H1 (cell line): Measurements from ENCODE around the gene IL32. TPM values are rescaled to one million over a fixed set of nuclear protein-coding genes. Genes with fewer than 3 reads are reported as not detected.

Source experiments
- CTCF ChIA-PET: fragments of 300-600 bp; sonication (Branson Sonifier 250); formaldehyde crosslinking; loops from one replicate; lab custom pipeline; 2021; ENCODE audit not compliant: partially characterized antibody; lab: Charles Lee
- POLR2A ChIA-PET: fragments of 300-600 bp; sonication (Branson Sonifier 250); formaldehyde crosslinking; loops from one replicate; lab custom pipeline; 2021; ENCODE audit warnings: inconsistent platforms; ENCODE audit not compliant: partially characterized antibody; lab: Charles Lee
- DNase-seq, 2 experiments: peaks; one replicate each; pipeline versions ENCODE4 v3.0.0 to v3.0.0-alpha.2; 2010 to 2022; ENCODE audit warnings: low spot score in 2 of 2, low read depth in 1 of 2, mixed read lengths in 1 of 2
- FAIRE-seq: peaks from 2 replicates; lab custom pipeline; 2011; peaks lifted over from hg19 to GRCh38; lab: Jason Lieb, UNC
- H2AFZ ChIP-seq: 2 replicates; pipeline ENCODE4 v1.8.1; 2012; ENCODE audit warnings: low read length, inconsistent platforms
- H2AK5ac ChIP-seq: 2 replicates; pipeline ENCODE4 v1.6.1; 2013; ENCODE audit warnings: low read depth, low read length
- H2BK120ac ChIP-seq: replicated peaks from 2 replicates; pipeline ENCODE3; 2013; ENCODE audit warnings: low read depth, low read length, inconsistent platforms
- H2BK12ac ChIP-seq: 2 replicates; pipeline ENCODE4 v1.6.1; 2013; ENCODE audit warnings: low read depth, low read length
- H2BK15ac ChIP-seq: 2 replicates; pipeline ENCODE4 v1.6.1; 2013; ENCODE audit warnings: low read length
- H2BK20ac ChIP-seq: 2 replicates; pipeline ENCODE4 v1.6.1; 2013; ENCODE audit warnings: low read length
- H2BK5ac ChIP-seq: 2 replicates; pipeline ENCODE4 v1.6.1; 2013; ENCODE audit warnings: low read depth, low read length
- H3K14ac ChIP-seq: 2 replicates; pipeline ENCODE4 v1.6.1; 2013; ENCODE audit warnings: inconsistent platforms; ENCODE audit not compliant: insufficient read length
- H3K18ac ChIP-seq: 2 replicates; pipeline ENCODE4 v1.6.1; 2013; ENCODE audit warnings: low read length; ENCODE audit errors: extremely low read depth
- H3K23ac ChIP-seq: 2 replicates; pipeline ENCODE4 v1.6.1; 2013; ENCODE audit warnings: inconsistent platforms; ENCODE audit not compliant: insufficient read length
- H3K23me2 ChIP-seq: 2 replicates; pipeline ENCODE4 v1.6.1; 2013; ENCODE audit warnings: low read depth, low read length
- H3K27ac ChIP-seq: 2 replicates; pipeline ENCODE4 v1.6.1; 2011; ENCODE audit warnings: low read depth, low read length, inconsistent platforms
- H3K27me3 ChIP-seq, 4 experiments: replicated peaks in 1 of 4; 1 replicate in 1 of 4; 2 replicates in 3 of 4; pipeline versions ENCODE4 v1.6.1 to v1.8.1; 2011 to 2013; ENCODE audit warnings: low read length in 3 of 4, mild to moderate bottlenecking in 3 of 4, inconsistent platforms in 2 of 4, mixed read lengths in 2 of 4, moderate library complexity in 1 of 4; ENCODE audit not compliant: control insufficient read depth in 3 of 4, insufficient read depth in 3 of 4; ENCODE audit errors: extremely low read depth in 1 of 4
- H3K36me3 ChIP-seq, 4 experiments: 2 replicates each; pipeline versions ENCODE4 v1.6.1 to v1.8.1; 2011 to 2013; ENCODE audit warnings: mild to moderate bottlenecking in 4 of 4, low read length in 3 of 4, moderate library complexity in 2 of 4, control low read depth in 1 of 4, inconsistent platforms in 1 of 4; ENCODE audit not compliant: insufficient read depth in 4 of 4, control insufficient read depth in 2 of 4
- H3K4ac ChIP-seq: replicated peaks from 2 replicates; pipeline ENCODE3; 2013; ENCODE audit warnings: low read length, low read depth, mixed read lengths, inconsistent platforms; ENCODE audit not compliant: insufficient read length
- H3K4me1 ChIP-seq, 4 experiments: replicated peaks in 1 of 4; 1 replicate in 1 of 4; 2 replicates in 3 of 4; pipeline versions ENCODE4 v1.6.1 to v1.8.1; 2011 to 2013; ENCODE audit warnings: low read length in 3 of 4, inconsistent platforms in 2 of 4, mixed read lengths in 1 of 4; ENCODE audit not compliant: insufficient read depth in 4 of 4, control insufficient read depth in 3 of 4
- H3K4me2 ChIP-seq, 2 experiments: 2 replicates each; pipeline versions ENCODE4 v1.6.1 to v1.8.1; 2011 to 2013; ENCODE audit warnings: low read depth in 2 of 2, low read length in 2 of 2, control low read depth in 1 of 2, inconsistent platforms in 1 of 2, mild to moderate bottlenecking in 1 of 2; ENCODE audit not compliant: insufficient read depth in 1 of 2
- H3K4me3 ChIP-seq, 4 experiments: fragments of 200-600, 300-600 bp in 1 of 4; sonication (generic), shearing (Covaris generic), sonication (Bioruptor Twin) in 1 of 4; 2 replicates each; pipeline versions ENCODE4 v1.5.1 to v1.8.1; 2011 to 2016; ENCODE audit warnings: low read length in 4 of 4, low read depth in 3 of 4, control low read depth in 2 of 4, inconsistent platforms in 2 of 4, mild to moderate bottlenecking in 2 of 4, mixed read lengths in 1 of 4, moderate library complexity in 1 of 4; ENCODE audit not compliant: insufficient read depth in 2 of 4; ENCODE audit errors: extremely low read depth in 1 of 4
- H3K56ac ChIP-seq: replicated peaks from 2 replicates; pipeline ENCODE3; 2013; ENCODE audit warnings: low read depth, mild to moderate bottlenecking, mixed read lengths, low read length, inconsistent platforms; ENCODE audit not compliant: insufficient read length
- H3K79me1 ChIP-seq: 2 replicates; pipeline ENCODE4 v1.6.1; 2013; ENCODE audit warnings: low read depth, low read length, control low read depth
- H3K79me2 ChIP-seq, 2 experiments: 2 replicates each; pipeline versions ENCODE4 v1.6.1 to v1.8.1; 2012 to 2013; ENCODE audit warnings: low read length in 2 of 2, mild to moderate bottlenecking in 2 of 2, inconsistent platforms in 1 of 2; ENCODE audit not compliant: insufficient read depth in 2 of 2, control insufficient read depth in 1 of 2
- H3K9ac ChIP-seq, 4 experiments: replicated peaks in 1 of 4; 1 replicate in 1 of 4; 2 replicates in 3 of 4; pipeline versions ENCODE4 v1.6.1 to v1.8.1; 2011 to 2013; ENCODE audit warnings: low read depth in 3 of 4, low read length in 3 of 4, control low read depth in 2 of 4, mild to moderate bottlenecking in 2 of 4, moderate library complexity in 2 of 4, inconsistent platforms in 1 of 4; ENCODE audit errors: extremely low read depth in 1 of 4
- H3K9me3 ChIP-seq, 2 experiments: 2 replicates each; pipeline versions ENCODE4 v1.6.1 to v1.8.1; 2012 to 2013; ENCODE audit warnings: mild to moderate bottlenecking in 2 of 2, moderate library complexity in 2 of 2, control low read depth in 1 of 2, inconsistent platforms in 1 of 2, low read depth in 1 of 2, low read length in 1 of 2, mixed read lengths in 1 of 2; ENCODE audit not compliant: insufficient read depth in 2 of 2
- H4K20me1 ChIP-seq, 2 experiments: replicated peaks in 1 of 2; 2 replicates each; pipeline versions ENCODE3 to v1.8.1; 2011 to 2013; ENCODE audit warnings: inconsistent platforms in 2 of 2, low read length in 2 of 2, mild to moderate bottlenecking in 1 of 2; ENCODE audit not compliant: insufficient read depth in 2 of 2, control insufficient read depth in 1 of 2
- H4K5ac ChIP-seq: 2 replicates; pipeline ENCODE4 v1.6.1; 2013; ENCODE audit warnings: low read length, low read depth, mixed read lengths, inconsistent platforms; ENCODE audit not compliant: insufficient read length
- H4K8ac ChIP-seq: 2 replicates; pipeline ENCODE4 v1.8.0; 2013; ENCODE audit warnings: mild to moderate bottlenecking, moderate library complexity, low read length, inconsistent platforms; ENCODE audit not compliant: insufficient read depth; ENCODE audit errors: extremely low read depth
- H4K91ac ChIP-seq: replicated peaks from 2 replicates; pipeline ENCODE3; 2013; ENCODE audit warnings: low read length, mixed read lengths, inconsistent platforms; ENCODE audit not compliant: insufficient read length
- RFX5 ChIP-seq: IDR thresholded peaks from 2 replicates; pipeline ENCODE4 v1.6.1; 2011; ENCODE audit warnings: low read depth, low read length, improper control_type of control experiment, borderline replicate concordance
- SIN3A ChIP-seq, 2 experiments: IDR thresholded peaks in 1 of 2; conservative IDR thresholded peaks in 1 of 2; 2 replicates each; pipeline ENCODE4 v1.6.1; 2011 to 2012; ENCODE audit warnings: low read length in 2 of 2, improper control_type of control experiment in 1 of 2, low read depth in 1 of 2, mild to moderate bottlenecking in 1 of 2
- SIRT6 ChIP-seq: IDR thresholded peaks from one replicate; pipeline ENCODE4 v1.7.1; 2012; ENCODE audit warnings: low read length, inconsistent platforms
- TAF1 ChIP-seq: IDR thresholded peaks from 2 replicates; pipeline ENCODE4 v1.6.1; 2011; ENCODE audit warnings: mild to moderate bottlenecking, low read depth, low read length
- TBP ChIP-seq: IDR thresholded peaks from 2 replicates; pipeline ENCODE4 v1.6.1; 2011; ENCODE audit warnings: low read depth, low read length, improper control_type of control experiment
- TEAD4 ChIP-seq: IDR thresholded peaks from 2 replicates; pipeline ENCODE4 v1.6.1; 2012; ENCODE audit warnings: low read depth, low read length, inconsistent platforms, mixed read lengths
- WGBS, 2 experiments: shearing (Covaris generic) in 1 of 2; methylation state at CpG; one replicate each; pipeline versions ENCODE4 v1.1.6 to v1.1.7; 2013 to 2015; ENCODE audit warnings: low lambda C conversion rate in 2 of 2, mixed read lengths in 2 of 2, inconsistent platforms in 1 of 2, low coverage in 1 of 2, missing lambda C conversion rate in 1 of 2; ENCODE audit not compliant: insufficient replicate concordance in 2 of 2, insufficient coverage in 1 of 2, insufficient read length in 1 of 2; ENCODE audit errors: extremely low coverage in 1 of 2, missing lambda C conversion rate in 1 of 2; 5-methylcytosine and 5-hydroxymethylcytosine counted together
- polyA plus RNA-seq, 7 experiments: library from polyadenylated mRNA; depleted of rRNA in 3 of 7; stranded (reverse) in 5 of 7; unstranded in 2 of 7; fragments of >200 nt in 5 of 7; fragments of 200-250 nt in 2 of 7; gene quantifications; 1 replicate in 5 of 7; 2 replicates in 1 of 7; 4 replicates in 1 of 7; pipeline versions ENCODE4 v1.2.1 to v1.2.3, GENCODE V29; 2011 to 2013; ENCODE audit warnings: missing spikeins in 2 of 7, mixed read lengths in 2 of 7
- total RNA-seq: library from RNA; stranded (reverse); fragmentation: NEBNext Ultra II Directional; extraction: Animal tissue kit (Norgen Biotek cat#: 25700); gene quantifications from 2 replicates; pipeline ENCODE4 v1.2.1, GENCODE V29; 2021
- TF ChIP-seq, protein P1 (sequence below), 3 experiments: IDR thresholded peaks; 1 replicate in 2 of 3; 2 replicates in 1 of 3; pipeline versions ENCODE4 v1.5.1 to v1.6.1; 2011; ENCODE audit warnings: low read length in 3 of 3, mild to moderate bottlenecking in 3 of 3, inconsistent platforms in 2 of 3, low read depth in 1 of 3, moderate library complexity in 1 of 3; ENCODE audit not compliant: insufficient read depth in 1 of 3; ENCODE audit errors: control extremely low read depth in 1 of 3

Gene IL32
- total and polyA plus RNA-seq, 2 of the 8 experiments (the other 6 are each of a cell fraction or from before 2014, with no cell fraction given), result 2.7 to 5.0 TPM

DNA sequence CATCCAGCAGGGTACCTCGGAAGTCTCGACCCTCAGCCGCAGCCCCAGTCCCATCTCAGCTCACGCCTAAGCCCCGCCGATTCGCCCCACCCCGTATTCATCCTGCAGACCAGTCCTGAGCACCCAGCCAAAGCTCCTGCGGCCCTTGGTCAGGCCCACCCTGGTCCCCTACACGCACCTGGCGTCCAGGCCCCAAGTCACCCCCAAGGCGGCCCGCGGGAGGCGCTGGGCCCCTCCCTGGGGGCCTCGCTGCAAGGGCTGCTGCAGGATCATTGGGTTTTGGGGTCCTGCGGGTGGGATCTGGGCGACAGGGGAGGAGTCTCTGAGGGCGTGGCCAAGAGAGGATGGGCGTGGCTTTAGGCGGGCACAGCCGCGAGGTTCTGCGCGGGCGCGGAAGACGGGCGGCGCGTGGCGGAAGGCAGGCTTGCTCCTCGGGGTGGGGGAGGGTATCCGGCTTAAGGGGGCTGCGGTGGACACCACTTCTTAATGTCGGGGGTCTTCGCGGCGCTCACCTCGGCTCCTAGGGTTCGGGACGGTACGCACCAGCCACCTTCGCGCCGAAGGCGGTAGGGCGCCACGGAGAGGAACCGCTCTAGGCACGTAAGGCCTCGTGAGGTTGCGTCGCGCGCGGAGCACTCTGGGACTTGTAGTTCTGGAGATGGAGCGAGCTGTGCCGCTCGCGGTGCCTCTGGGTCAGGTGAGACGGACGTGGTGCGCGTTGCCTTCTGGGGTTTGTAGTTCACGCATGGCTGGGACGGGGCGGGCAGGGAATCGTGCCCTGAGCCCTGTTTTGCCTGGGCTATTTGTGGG is 41.6 kb upstream of the IL32 start, which contains the start of the genes HCFC1R1 and THOC6:
Gene HCFC1R1, minus strand, starts transcription at position 274 of the 810 bp plus-strand sequence. Its CDS starts 1 bp downstream, at position 273.
Gene THOC6, plus strand, starts transcription at position 367 of the 810 bp plus-strand sequence. Its CDS starts 292 bp downstream, at position 659.
- H3K79me2 ChIP-seq, result peaks cover 0 to 4% of the 10 kb centered on the region in 2 experiments; a peak in 1 of 4 replicates
- peaks cover 6 to 24% of the 10 kb centered on the region in 2 experiments for H4K20me1 ChIP-seq
- H2BK120ac ChIP-seq, result peak within 1 kb of the TSS; percentile 65
- POLR2A ChIA-PET, result interaction anchor here (0.8 to 35.7 kb wide), 14 partner anchors 5 to 147 kb away, joined by 3 to 1808 read pairs (median 24); partner anchors contain the start of genes BICDL2, CLDN6, CLDN9 and HCFC1R1
- no peak within 1 kb of the TSS for H3K14ac ChIP-seq
- no peaks in the 10 kb centered on the region for H3K27me3 ChIP-seq
- CTCF ChIA-PET, result interaction anchor here (1.2 to 23.8 kb wide), 6 partner anchors 8 to 127 kb away, joined by 3 to 639 read pairs (median 4); partner anchors contain the start of gene CLDN9
- H3K9ac ChIP-seq, result peak within 1 kb of the TSS; percentile 46 to 89 (median 70)
- H3K9me3 ChIP-seq, result no peaks in the 10 kb centered on the region
- peak within 1 kb of the TSS; percentile 94; the same call in 1 of the 2 replicates for H4K8ac ChIP-seq
- peaks cover 0 to 19% (median 11%) of the 10 kb centered on the region in 4 experiments; a peak in 7 of 8 replicates for H3K36me3 ChIP-seq
- H4K5ac ChIP-seq, result peak within 1 kb of the TSS; percentile 83
- no peaks in the 10 kb centered on the region for H3K79me1 ChIP-seq
- 2% methylated on average over 43 of the region's 69 CpGs; no CpG with 5 or more reads in 1 of the 2 experiments for WGBS, 2 experiments
- DNase-seq, result peak; percentile 97 to 98
- peak within 1 kb of the TSS; percentile 83 to 88 for H3K4me2 ChIP-seq
- H2BK12ac ChIP-seq, result peak within 1 kb of the TSS; percentile 96
- peak within 1 kb of the TSS; percentile 87 for H3K56ac ChIP-seq
- H3K23ac ChIP-seq, result no peak within 1 kb of the TSS
- H2AK5ac ChIP-seq, result 0 out of 2 replicates have a peak within 1 kb of the TSS, but pooled peaks have one; percentile 94
- FAIRE-seq, result peak; percentile 90
- no peak within 1 kb of the TSS for H2AFZ ChIP-seq
- H2BK20ac ChIP-seq, result 0 out of 2 replicates have a peak within 1 kb of the TSS, but pooled peaks have one; percentile 61
- peak within 1 kb of the TSS; percentile 97 for H2BK5ac ChIP-seq
- H3K27ac ChIP-seq, result peak within 1 kb of the TSS; percentile 94
- H4K91ac ChIP-seq, result peak within 1 kb of the TSS; percentile 94
- H3K4me3 ChIP-seq, result peak within 1 kb of the TSS; percentile 39 to 97 (median 94)
- peak within 1 kb of the TSS; percentile 93 for H3K18ac ChIP-seq
- peak within 1 kb of the TSS; percentile 81; the same call in 1 of the 2 replicates for H2BK15ac ChIP-seq
- H3K23me2 ChIP-seq, result peaks cover 19% of the 10 kb centered on the region; the same call in 1 of the 2 replicates
- H3K4me1 ChIP-seq, result peaks cover 0 to 23% (median 20%) of the 10 kb centered on the region in 4 experiments; a peak in 6 of 7 replicates
- H3K4ac ChIP-seq, result peak within 1 kb of the TSS; percentile 75
- no peak for TF ChIP-seq SIRT6
- TF ChIP-seq, protein P1, sequence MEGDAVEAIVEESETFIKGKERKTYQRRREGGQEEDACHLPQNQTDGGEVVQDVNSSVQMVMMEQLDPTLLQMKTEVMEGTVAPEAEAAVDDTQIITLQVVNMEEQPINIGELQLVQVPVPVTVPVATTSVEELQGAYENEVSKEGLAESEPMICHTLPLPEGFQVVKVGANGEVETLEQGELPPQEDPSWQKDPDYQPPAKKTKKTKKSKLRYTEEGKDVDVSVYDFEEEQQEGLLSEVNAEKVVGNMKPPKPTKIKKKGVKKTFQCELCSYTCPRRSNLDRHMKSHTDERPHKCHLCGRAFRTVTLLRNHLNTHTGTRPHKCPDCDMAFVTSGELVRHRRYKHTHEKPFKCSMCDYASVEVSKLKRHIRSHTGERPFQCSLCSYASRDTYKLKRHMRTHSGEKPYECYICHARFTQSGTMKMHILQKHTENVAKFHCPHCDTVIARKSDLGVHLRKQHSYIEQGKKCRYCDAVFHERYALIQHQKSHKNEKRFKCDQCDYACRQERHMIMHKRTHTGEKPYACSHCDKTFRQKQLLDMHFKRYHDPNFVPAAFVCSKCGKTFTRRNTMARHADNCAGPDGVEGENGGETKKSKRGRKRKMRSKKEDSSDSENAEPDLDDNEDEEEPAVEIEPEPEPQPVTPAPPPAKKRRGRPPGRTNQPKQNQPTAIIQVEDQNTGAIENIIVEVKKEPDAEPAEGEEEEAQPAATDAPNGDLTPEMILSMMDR (IDR thresholded peaks at IDR 0.05; ENCODE audit: control extremely low read depth in 1 of 3, insufficient read depth in 1 of 3, low read depth in 1 of 3, low read length in 3 of 3), result no peak
- no peak; the same call in 1 of the 2 replicates for TF ChIP-seq TEAD4
- TF ChIP-seq SIN3A (conservative IDR thresholded peaks at IDR 0.05 in 1 of 2, IDR thresholded peaks at IDR 0.05 in 1 of 2; ENCODE audit: low read depth in 1 of 2, low read length in 2 of 2), result peak; percentile 72 to 94; a peak in 2 of 4 replicates
- peak; percentile 54 for TF ChIP-seq TBP
- TF ChIP-seq RFX5, result no peak
- TF ChIP-seq TAF1, result peak; percentile 72
